GM18499 (cell line): Measurements from ENCODE around the gene MYO1D.

ENCODE experiments used
- ATAC-seq: cut with Tn5 transposase; IDR thresholded peaks from one replicate; pipeline ENCODE4 v1.9.1; 2021; ENCODE audit warnings: moderate number of reproducible peaks; ENCODE audit not compliant: insufficient read depth, unreplicated experiment

MYO1D gene

GRCh38 chr17:32497431-32498205, 379.3 kb downstream of the MYO1D start:
- no peak for ATAC-seq

GRCh38 chr17:32496395-32497073, 380.4 kb downstream of the MYO1D start:
- no peak for ATAC-seq

- no peak for ATAC-seq
Observed at GRCh38 chr17:32495359-32496231, 381.3 kb downstream of the MYO1D start.

- no peak for ATAC-seq
Observed at GRCh38 chr17:32494621-32495358, 382.1 kb downstream of the MYO1D start.

DNA sequence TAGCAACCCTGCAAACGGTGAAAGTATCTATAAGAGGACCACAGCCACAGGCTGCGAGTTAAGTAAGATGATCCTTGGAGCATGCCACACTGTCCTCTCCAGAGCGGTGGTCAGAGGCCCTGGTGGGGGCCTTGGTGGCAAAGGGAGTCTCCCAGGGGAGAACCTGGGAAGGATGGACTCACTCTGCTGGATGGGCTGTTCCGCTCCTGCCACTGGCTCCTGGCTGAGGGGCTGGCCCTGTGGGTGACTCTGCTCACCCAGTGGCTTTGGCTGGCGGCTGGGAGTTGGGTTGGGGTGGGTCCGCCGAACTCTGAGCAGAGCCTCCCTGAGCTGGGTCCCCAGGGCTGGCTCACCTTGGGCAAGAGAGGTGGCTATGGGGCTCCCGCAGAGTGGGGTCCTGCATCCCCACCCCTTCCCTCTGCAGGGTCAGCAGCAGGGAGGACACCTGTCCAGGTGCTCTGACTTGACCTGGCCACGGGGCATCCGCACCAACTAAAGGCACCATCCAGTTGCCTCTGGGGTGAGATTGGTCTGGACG, 382.9 kb downstream of the MYO1D start:
- no peak for ATAC-seq

GRCh38 chr17:32493571-32493970, 383.4 kb downstream of the MYO1D start:
- no peak for ATAC-seq

GRCh38 chr17:32492648-32493289, 384.2 kb downstream of the MYO1D start:
- no peak for ATAC-seq

GRCh38 chr17:32492264-32492589, 384.7 kb downstream of the MYO1D start:
- ATAC-seq = no peak

DNA sequence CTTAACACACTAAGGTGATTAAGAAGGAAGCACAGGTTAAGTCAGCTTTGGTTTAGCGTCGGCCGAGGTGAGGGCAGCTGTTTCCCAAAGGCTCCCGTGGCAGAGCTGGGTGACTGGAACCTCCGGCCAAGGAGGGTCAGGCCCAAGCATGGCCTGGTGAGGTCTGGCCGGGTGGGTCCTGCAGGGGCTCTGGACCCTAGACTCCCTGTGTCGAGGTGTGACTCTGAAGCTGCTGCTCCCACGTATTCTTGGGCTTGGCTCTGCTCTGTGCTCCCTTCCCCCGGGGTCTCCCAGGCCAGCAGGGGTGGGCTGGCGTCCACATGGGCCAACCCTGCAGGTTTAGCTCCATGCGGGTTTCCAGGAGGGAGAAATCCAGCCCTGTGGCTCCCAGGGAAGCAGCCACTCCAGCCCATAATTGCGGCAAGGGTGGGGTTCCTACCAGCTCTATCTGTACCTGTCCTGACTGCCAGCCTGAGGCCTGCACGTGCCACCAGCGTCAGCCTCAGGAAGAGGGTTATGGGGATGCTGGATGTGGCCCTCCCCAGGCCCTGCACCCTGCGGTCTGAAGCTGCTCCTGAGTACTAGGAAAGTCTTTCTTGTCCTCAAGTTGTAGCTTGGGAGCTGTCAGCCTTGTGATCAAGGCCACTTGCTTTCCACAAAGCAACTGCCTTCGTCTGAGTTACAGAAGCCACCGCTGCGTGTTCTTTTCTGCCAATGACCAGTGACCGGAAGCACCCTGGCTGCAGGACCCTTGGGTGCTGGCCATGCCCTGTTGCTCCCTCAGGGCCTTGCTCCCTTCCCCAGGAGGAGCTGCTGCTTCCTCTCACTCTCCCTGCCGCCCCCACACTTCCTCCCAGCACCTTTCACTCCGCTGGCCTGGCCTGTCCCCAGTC, 385.3 kb downstream of the MYO1D start:
- no peak for ATAC-seq

DNA sequence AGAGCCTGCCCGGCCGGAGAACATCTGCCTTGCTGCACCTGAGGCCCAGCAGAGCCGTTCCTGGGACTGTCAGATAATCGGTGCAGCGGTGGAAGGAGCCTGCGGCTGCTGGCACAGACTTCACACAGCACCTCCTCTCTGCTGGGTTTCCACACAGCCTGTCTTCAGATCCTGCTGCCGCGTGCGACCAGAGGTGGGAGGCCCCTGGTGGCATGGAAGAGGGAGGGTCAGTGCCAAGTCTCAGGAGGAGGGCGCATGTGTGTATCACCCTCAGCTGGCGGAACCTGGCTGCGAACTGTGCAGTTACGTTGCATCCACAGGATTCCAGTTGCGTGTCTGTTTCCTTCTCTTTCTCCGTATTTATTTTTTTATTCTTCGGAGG, 386.8 kb downstream of the MYO1D start:
- ATAC-seq = no peak

GRCh38 chr17:32489320-32490100, 387.4 kb downstream of the MYO1D start:
- ATAC-seq = no peak

- ATAC-seq = no peak
Observed at GRCh38 chr17:32488604-32489180, 388.2 kb downstream of the MYO1D start.

DNA sequence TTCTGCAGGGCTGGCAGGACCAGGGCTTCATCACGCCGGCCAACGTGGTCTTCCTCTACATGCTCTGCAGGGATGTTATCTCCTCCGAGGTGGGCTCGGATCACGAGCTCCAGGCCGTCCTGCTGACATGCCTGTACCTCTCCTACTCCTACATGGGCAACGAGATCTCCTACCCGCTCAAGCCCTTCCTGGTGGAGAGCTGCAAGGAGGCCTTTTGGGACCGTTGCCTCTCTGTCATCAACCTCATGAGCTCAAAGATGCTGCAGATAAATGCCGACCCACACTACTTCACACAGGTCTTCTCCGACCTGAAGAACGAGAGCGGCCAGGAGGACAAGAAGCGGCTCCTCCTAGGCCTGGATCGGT, 388.8 kb downstream of the MYO1D start:
- no peak for ATAC-seq

GRCh38 chr17:32487473-32488176, 389.3 kb downstream of the MYO1D start:
- no peak for ATAC-seq

DNA sequence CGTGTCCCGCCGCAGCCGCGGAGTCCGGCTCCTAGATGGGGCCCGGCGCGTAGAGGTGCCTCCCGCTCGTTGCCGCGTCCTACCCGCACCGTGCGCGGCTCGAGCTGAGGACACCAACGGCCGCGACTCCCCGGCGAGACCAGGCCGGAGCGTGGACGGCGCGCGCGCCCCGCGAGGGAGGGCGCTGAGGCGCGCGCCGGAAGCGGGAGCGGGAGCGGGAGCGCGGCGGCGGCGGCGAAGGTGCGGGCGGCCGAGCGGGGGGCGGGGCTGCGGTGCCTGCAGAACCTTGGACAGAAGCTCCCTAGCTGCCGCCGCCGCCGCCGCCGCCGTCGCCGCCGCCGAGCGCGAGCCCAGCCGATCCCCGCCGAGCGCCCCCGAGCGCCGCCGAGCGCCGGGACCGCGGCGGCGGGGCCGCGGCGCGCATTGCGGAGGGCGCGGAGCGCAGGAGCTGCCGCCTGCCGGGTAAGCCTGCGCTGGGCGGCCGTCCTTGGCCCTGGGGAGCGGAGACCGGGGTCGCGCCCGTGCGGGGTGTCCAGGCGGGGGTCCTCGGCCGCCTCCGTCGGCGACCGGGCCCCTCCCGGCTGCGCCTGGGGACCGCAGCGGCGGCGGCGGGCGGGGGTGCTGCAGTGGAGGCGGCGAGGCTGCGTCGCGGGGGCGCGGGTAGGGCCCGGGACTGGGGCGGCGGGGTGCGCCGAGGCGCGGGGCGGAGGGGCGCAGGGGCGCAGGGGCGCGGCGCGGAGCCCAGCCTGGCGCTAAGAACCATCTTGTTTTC, 390.0 kb downstream of the MYO1D start, which contains the start of gene CDK5R1:
CDK5R1 (plus strand) TSS at position 293 of the 772 bp plus-strand sequence. CDS start 628 bp downstream, outside the sequence.
- ATAC-seq = no peak

DNA sequence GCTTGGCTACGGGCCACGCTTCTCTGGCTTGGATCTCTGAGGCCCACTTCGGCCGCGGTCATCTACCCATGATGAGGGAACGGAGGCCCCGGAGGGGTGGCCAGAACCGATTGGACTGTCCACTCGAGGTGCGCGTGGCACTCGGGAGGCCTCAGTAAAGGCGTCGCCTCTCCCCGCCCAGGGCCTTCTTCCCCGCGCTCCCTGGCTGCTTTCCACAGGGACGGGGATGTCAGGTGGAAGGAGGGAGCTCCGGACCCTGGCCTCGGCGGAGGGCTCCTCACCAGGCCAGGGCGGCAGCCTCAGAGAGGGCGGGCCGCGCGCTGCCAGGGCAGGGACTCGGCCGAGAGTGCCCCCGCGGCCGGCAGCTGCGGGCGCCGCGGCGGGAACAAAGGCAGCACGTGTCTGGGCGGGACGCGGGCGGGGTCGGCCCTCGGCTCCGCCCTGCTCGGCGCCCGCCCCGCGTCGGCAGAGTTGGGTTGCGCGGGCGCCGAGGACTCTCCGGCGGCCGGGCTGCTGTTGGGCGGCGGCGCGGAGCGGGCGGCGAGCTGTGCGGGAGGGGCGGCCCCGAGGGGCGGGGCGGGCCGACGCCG, 390.7 kb downstream of the MYO1D start:
- no peak for ATAC-seq
